Breast epithelium (tissue), 3 donors: ENCODE measurements around the gene WDR53.

Experiments
- CTCF ChIP-seq, 3 donors: fragments of 450-650 bp; IDR thresholded peaks; one replicate each; pipeline ENCODE4 v1.5.1; 2016 to 2017; ENCODE audit warnings: antibody characterized with exemption in 3 of 3, mild to moderate bottlenecking in 3 of 3, moderate library complexity in 3 of 3
- POLR2AphosphoS5 ChIP-seq, 3 donors: sonication (generic); formaldehyde crosslinking; IDR thresholded peaks; one replicate each; pipeline ENCODE4 v1.6.1; 2017; ENCODE audit warnings: antibody characterized with exemption in 3 of 3

GRCh38 chr3:196518966-196519717 is 49.2 kb downstream of the WDR53 start:
- TF ChIP-seq CTCF (IDR thresholded peaks at IDR 0.05) (peak in 2 of 3 donors; percentile 12 to 28), POLR2AphosphoS5 (IDR thresholded peaks at IDR 0.05) (no peak)
